NCI-H526 treated with DMSO at 0.1 percent for 48 hours (cell line): ENCODE measurements around the gene SCARB1.

ENCODE experiments used
- DNase-seq: peaks from one replicate; lab custom pipeline; 2025; lab: John Stamatoyannopoulos, UW

SCARB1 gene

DNA sequence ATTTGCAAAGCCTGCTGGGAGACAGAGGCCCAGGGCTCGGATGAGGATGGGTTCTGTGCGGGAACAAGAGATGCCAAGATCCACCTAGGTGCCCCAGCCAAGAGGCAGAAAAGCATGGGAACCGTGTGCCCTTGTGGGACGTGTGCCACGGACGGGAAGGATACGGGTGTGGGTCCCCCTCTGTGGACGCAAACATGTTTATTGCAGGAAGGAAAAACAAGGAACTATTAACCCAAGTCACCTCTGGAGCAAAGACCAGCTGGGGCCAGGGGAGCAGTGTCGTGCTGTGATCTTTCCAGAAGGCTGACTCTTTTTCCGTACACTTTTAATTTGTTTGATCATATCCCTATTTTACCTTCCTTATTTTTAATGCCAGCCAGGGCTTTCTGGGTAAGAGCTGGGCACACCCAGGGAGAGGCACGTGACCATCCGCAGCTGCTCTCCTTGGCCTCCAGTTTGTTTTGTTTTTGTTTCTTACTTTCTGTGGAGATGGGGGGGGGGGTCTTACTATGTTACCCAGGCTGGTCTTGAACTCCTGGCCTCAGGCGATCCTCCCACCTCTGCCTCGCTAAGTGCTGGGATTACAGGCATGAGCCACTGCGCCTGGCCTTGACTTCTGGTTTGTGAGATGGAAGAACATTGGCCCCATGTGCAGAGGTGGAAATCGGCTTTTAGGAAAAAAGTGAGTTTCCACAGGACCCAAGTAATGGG, 20.7 kb downstream of the SCARB1 start:
- no peak for DNase-seq

DNA sequence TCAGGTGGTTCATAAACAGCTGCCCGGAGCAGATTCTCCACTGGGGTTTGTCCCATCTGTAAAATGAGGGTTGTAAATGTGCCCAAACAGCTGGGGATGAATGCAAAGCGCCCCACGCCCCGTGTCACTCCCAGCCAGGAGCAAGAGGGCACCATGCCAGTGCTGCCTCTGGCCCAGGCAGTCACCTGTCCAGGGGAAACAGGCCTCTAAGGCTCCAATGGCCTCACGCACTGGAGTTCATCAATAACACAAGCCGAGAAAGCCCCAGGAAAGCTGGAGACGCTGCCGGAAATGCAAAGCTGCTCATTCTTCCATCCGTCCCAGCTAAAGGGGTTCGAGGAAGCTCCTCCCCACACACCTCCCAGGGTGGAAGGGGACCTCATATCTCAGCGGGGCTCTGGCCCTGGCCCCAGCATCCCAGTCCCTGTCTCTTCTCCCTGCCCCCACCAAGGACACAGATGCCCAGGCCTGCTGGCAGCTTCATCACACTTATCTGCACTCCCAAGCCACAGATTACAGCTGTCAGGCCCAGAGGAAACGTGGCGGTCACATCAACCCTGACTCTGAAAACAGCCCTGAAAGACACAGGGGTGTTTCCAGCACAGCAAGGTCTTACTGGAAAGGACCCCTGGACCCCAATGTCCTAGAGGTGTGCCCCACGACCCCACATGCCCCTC, 21.5 kb downstream of the SCARB1 start:
- DNase-seq, result no peak

DNA sequence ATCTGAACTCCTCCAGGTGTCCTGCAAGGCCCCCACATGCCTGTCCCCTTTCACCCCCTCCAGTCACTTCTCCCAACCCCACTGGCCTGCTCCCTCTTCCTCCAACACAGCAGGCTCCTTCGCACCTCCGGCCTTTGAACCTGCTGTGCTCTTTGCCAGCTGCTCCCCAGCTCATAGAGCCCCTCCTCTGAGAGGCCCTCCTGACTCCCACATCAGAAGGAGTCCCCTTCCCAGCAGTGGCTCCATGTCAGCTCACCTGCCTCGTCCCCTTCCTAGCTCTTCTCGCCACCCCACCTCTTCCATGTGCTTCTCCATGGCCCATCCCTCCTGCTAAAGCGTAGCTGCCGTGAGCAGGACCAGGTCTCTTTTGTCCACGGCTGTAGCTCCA, 22.1 kb downstream of the SCARB1 start:
- no peak for DNase-seq

DNA sequence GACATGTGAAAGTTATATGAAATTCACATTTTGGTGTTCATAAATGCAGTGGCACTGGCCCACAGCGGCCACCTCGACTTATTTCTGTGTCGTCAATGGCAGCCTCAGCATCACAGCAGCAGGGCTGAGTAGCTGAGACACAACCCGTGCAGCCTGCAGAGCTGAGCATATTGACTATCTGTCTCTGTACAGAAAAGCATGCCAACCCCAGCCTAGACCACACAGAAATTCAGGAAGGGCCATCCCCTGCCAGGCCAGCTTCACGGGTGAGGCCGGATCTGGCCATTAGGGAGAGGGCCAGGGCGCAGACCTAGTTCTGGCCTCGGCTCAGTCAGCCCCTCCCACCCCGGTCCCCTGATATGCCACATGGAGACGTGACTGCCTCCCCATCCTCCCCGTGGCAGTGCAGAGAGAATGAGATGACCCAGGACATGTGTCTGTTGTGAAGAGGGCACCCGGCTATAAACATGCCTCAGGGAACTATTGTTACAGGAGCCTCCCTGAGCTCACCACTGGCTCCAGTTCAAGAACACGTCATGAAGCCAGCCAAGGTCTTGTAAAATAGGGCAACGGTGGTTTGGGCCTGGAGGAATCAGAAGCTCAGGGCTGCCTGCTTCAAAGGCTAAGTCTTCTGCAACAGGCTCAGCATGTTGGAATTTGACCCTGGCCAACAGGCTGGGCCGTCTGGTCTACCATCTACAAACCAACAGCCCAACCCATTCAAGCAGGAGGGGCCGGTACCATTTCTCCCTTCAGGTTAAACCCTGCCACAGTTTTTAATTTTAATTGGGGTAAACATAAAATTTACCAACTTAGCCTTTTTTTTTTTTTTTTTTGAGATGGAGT, 25.5 kb downstream of the SCARB1 start:
- DNase-seq, result no peak

DNA sequence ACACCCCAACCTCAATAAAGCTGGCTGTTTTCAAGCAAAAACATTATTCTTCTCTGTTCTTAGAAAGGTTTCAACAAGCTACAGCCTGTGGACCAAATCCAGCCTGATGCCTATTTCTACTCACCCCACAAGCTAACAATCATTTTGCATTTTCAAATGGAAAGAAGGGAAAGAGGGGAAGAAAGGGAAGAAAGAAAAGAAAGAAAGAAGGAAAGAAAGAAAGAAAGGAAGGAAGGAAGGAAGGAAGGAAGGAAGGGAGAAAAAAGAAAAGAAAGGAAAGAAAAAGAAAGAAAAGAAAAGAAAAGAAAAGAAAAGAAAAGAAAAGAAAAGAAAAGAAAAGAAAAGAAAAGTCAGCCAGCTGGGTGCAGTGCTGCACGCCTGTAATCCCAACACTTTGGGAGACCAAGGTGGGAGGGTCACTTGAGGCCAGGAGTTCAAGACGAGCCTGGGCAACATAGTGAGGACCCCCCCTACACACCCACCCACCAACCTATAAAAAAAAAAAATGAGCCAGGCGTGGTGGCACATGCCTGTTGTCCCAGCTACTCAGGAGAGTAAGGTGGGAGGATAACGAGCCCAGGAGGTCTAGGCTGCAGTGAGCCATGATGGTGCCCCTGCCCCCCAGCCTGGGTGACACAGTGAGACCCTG, 26.3 kb downstream of the SCARB1 start:
- DNase-seq, result no peak

DNA sequence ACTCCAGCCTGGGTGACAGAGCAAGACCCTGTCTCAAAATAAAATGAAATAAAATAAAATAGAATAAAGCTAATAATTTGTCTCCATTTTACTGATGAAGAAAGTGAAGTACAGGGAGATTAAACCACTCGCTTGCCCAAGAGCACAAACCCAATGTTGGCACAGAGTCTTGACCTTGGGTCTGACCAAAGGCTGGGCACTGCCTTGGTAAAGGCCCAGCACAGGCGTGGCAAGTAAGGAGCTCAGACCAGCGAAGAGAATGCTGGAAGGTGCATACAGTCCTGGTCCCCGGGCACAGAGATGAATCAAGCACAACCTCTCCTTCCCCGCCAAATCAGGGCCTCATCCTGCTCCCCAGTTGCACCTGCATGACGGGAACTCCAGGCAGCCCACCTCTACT, 26.9 kb downstream of the SCARB1 start:
- DNase-seq, result no peak

DNA sequence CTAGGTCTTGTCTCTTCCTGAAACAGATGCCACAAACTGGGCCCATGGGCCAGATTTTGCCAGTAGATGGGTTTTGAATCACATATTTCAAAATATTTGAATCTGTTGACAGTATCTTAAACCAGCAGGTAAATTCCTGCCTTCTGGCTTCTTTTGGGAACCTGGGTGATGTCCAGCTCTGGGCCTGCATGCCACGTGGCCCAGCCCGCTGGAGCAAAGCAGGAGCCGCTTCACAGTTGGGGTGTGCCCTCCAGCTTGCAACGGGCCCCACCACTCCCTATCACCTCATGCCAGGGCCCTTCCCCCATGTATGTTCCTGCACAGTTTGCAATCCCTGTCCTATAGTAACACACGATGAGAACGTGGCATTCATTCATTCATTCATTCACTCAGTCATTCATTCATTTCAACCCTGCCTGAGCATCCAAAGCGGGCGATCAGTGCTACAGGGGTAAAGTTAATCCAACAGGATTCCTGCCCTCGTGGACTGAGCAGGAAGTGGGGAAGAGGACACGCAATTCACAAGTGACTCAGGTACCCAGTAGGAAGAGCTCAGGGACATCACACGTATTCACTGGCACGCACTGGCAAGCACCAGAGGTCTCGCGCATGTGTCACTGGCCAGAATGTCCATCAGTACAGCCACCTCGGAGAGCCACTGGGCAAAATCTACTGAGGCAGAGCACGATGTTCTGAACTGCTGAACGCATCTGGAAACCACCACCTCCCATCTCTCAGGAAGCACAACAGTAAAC, 27.8 kb downstream of the SCARB1 start:
- DNase-seq, result no peak

DNA sequence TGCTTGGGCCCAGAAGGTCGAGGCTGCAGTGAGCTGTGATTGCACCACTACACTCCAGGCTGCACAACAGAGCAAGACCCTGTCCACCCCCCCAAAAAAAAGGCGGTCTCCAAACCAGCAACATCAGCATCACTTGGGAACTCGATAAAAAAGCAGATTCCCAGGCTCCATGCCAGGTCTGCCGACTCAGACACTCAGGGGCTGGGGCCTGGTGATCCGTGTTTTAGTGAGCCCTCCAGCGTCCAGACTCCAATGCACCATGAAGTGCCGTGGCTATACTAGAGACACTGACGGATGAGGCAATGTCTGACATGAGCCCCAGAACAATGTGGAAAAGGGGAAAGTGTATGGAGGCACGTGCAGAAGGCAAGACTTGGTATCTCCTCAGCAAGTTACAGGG, 28.8 kb downstream of the SCARB1 start:
- DNase-seq, result no peak

DNA sequence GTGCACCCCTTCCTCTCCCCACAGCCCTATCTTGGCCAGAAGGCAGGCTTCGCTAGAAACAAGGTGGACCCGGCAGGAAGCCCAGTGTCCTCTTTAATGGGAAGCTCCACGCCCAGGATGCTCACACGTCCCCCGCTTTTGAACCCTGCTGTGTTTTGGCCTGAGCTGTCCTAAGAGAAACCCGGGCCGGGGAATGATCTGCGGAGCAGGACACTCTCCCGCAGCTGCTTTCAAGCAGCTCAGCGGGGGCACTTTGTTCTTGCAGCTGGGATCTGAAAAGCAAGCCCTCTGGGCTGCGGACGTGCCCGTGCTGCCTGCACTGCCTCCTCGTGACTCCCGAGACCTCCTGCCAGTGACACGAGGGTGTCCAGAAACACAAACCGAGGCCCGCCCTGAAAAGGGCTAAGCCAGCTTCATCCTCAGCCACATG, 30.0 kb downstream of the SCARB1 start:
- DNase-seq, result no peak

DNA sequence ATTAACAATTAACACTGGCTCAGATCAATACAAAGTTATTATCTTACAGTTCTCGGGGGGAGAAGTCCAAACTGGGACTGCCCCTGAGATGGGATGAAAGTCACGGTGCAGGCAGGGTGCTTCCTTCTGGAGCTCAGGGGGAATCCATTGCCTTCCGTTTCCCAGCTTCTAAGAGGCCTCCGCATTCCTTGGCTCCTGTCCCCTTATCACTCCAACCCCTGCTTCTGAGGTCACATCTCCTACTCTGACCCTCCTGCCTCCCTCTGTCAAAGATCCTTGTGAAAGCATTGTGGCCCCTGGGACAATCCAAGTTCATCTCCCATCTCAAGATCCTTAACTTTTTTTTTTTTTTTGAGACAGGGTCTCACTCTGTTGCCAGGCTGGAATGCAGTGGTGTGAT, 30.8 kb downstream of the SCARB1 start:
- DNase-seq, result no peak

DNA sequence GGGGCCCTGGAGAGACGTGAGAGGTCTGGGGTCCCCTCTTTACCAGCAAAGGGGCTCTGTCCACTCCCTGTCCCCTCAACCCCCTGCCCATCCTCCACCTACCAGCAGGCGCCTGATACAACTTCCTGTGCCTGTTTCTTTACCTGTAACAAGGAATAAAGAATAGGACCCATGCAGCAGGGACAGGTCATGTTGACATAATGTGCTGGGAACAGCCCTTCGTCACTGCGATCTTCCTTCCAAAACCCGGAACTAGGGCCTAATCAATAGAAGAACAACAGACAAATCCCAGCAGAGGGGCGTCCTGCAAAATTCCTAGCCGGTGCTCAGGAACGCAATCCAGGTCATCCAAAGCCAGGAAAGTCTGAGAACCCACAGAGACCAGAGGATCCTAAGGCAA, 32.1 kb downstream of the SCARB1 start:
- no peak for DNase-seq

DNA sequence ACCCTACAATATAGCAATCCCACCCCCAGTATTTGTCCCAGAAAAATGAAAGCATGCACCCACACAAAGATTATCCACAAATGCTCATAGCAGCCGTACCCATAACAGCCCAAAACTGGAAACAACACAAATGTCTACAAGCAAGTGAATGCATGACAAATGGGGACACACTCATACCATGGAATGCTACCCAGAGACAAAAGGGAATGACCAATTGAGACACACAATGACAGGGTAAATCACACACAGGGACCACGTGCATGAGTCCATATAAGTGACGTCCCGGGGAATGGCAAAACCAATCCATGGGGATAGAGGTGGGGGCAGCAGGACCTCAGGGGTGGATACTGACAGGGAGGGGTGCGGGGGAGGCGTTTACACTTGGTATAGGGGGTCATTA, 33.4 kb downstream of the SCARB1 start:
- no peak for DNase-seq

DNA sequence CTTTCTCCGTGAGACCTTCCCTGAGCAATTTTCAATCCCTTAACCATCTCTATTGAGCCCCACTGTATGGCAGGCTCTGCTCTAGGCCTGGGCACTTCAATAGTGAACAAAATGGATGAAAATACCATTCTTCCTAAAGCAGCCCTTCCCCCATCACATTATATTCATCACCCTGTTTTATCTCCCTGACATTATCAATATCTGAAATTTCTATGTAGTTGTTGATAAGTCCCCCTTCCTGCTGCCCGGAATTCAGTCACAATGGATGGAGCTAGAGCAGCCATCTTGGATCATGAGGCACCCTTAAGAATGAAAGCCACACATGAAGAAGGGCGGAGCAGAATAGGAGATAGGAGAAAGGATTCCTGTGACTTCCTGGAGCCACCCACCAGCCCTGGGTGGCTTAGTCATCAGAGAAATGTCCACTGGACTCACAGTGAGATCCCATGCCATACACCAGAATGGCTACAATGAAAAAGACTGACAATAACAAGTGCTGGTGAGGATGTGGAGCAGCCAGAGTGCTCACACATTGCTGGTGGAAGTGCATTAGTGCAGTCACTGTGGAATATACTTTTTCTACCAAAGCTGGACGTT, 33.9 kb downstream of the SCARB1 start:
- no peak for DNase-seq

DNA sequence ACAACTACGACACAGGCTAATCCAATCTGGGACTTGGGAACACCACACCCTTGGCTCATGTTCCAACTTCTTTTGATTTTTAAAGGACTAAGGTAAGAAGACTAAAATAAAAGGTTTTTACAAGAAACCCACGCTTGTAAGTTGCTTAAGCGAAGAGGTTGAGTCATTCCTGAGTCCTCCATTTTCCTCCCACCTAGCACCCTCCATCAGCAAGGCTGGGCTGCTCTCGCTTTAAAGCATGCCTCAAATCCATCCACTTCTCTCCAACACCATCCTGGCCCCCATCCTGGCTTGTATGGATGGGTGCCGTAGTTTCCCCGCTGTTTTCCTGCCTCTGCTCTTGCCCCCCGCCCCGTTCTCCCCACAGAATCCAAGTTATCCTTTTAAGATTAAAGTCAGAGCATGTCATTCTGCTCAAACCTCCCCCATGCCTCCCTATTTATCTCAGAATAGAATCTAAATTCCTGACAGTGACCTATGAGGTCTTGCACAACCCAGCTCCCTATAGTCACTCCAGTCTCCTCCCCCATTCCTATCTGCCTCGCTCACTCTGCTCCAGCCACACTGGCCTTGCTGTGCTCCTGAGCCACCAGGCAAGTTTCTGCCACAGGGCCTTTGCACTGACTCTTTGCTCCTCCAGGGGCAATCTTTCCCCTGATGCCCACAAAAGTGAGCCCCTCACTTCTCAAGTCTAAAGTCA, 34.5 kb downstream of the SCARB1 start:
- no peak for DNase-seq

DNA sequence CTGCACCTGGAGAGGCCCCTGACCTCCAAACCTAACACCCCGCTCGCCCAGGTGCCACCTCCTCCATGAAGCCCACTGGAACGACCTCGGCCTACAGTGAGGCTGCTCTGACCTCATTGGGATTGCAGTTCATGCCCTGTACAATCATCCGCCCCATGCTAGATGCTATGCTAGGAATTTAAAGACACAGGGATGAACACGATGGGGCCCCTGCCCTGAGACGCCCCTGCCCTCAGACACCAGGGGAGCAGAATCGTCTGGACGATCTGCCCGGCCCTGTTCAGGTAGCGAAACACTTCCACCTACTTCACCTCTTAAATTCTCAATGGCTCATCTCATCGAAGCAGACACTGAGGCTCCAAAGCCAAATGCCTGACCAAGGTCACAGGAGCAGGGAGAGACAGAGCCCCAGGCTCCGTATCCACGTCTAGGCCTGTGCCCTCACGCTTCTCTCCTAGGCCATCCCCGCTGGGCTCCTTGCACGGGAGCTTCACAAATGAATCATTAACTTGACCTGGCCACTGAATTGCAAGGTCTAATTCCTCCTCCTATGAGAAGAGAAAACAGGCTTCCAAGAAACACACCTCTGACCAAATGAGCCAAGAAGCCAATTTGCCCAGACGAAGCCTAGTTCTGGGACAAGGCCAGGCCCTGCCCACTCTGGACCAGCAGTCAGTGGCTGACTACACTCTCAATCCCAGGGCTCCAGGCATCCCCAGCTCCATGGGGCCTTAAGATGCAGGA, 35.2 kb downstream of the SCARB1 start:
- DNase-seq, result no peak

DNA sequence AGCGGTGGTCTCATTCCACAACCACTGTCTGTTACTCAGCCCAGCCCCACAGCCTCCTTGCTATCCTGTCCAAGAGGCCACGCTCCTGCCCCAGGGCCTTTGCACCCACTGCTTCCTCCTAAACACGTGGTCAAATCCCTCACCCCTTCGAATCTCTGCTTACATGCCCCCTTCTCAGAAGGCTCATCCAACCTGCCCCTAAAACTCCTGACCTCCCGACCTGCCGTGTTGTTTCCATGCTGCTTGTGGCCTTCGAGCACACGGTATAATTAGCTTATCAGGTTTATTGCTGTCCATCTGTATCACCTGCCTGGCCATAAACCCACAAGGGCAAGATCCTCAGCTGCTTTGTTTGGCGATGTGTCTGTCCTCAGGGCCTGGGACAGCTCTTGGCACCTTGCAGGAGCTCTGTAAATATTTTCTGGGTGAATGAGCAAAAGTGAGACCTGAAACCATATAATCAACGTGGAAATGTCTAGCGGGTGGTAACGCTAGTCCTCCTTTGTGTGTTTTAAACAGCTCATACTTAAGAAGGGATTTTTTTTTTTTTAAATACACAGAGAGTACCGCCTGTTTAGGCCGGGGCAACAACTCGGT, 36.0 kb downstream of the SCARB1 start:
- no peak for DNase-seq

DNA sequence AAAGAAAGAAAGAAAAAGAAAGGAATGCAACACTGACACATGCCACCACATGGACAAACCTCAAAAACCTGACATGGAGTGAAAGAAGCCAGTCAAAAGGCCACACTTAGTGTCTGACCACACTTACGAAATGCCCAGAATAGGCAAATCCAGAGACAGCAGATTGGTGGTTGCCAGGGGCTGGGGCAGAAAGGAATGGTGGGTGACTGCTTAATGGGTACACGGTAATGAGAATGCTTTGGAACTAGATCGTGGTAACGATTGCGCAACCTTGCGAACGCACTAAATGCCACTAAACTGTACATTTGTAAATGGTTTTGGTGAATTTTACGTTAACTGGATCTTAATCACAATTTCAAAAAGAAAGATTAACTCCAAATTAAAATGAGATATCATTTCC, 39.5 kb downstream of the SCARB1 start:
- no peak for DNase-seq

DNA sequence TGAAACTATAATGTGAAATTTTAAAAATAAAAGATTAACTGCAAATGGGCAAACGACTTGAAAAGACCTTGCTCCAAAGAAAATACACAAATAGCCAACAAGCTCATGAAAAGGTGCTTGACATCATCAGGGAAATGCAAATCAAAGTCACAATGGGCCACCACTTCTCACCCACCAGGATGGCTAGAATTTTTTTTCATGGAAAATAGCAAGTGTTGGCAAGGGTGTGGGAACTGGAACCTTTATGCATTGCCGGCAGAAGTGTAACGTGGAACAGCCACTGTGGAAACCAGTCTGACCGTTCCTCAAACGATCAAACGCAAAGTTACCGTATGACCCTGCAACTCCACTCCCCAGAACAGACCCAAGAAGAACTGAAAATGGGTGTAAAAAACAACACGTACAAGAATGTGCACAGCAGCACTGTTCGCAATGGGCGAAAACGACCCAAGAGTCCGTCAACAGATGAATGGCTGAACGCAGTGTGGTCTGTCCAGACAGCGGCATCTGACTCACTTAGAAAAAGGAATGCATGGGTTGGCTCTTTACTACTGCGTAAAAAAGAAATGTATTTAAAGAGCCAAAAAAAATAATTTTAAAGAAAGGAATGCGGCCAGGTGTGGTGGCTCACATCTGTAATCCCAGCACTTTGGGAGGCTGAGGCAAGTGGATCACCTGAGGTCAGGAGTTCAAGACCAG, 40.2 kb downstream of the SCARB1 start:
- no peak for DNase-seq

DNA sequence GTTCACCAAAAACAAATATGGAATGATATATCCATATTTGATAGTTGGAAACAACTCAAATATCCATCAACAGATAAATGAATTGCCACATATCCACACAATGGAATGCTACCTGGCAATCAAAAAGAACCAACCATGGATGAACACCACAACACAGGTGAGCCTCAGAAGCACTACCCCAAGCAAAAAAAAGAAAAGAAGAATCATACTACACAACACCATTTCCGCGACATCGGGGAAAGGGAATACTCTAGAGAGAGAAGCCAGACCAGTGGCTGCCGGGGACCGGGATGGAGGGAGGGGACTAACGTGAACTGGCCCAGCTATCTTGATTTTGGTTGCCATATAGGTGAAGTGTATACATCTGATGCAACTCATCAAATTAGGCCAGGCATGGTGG, 41.4 kb downstream of the SCARB1 start:
- no peak for DNase-seq
